Measurements from ENCODE around the gene QRSL1.

- TF ChIP-seq CTCF (IDR thresholded peaks at IDR 0.05) (no peak), SIN3A (IDR thresholded peaks at IDR 0.05; ENCODE audit: borderline replicate concordance, insufficient read depth, low read depth, low read length) (no peak)
These were observed 15.2 kb upstream of the QRSL1 start for GRCh38 chr6:106614166-106614565.
